Measurements from ENCODE around the gene PILRB.
A peak's percentile ranks its signal among the peaks of the same experiment; 100 is the strongest.
"Not testable (repeated sequence)": the region's sequence is repeated elsewhere in the genome, so short reads cannot be mapped to it uniquely, and the experiment has no call there.

Gene PILRB

DNA sequence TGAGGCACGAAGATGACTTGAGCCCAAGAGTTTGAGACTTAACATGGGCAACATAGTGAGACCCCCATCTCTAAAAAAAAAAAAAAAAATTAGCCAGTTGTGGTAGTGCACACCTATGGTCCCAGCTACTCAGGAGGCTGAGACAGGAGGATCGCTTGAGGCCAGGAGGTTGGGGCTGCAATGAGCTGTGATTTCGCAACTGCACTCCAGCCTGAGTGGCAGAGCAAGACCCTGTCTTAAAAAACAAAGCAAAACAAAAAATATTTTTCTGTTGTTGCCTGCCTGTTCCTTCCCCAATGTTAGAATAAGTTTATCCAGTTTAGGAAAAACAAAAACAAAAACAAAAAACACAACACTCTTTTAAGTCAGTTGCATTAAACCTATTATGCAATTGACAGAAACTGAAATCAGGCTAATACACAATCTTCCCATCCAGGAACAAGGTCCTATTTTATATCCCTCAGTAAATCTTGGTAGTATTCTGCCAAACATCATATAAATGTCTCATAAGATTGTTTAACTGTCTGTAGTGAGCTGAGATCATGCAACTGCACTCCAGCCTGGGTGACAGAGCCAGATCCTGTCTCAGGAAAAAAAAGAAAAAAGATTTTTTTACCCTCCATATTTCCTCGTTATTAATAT, 20.3 kb downstream of the PILRB start:
- no peak for DNase-seq

DNA sequence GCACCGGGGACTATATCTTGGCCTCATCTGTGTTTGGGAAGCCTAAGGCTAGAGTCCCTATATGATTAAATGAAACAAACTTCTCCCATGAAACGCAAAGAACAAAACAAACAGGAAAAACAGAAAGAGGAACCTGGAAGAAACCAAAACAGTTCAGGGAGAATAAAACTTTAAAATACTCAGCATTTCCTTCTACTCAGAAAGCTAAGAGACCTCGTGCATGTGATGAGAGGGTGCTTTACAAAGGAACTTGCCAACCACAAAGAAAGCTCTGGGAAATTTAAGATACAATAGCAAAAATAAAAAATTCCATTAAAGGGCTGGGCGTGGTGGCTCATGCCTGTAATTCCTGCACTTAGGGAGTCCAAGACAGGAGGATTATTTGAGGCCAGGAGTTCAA, 22.3 kb downstream of the PILRB start:
- no peak for DNase-seq

GRCh38 chr7:100381531-100382233, 23.8 kb downstream of the PILRB start:
- not testable (repeated sequence) for DNase-seq

DNA sequence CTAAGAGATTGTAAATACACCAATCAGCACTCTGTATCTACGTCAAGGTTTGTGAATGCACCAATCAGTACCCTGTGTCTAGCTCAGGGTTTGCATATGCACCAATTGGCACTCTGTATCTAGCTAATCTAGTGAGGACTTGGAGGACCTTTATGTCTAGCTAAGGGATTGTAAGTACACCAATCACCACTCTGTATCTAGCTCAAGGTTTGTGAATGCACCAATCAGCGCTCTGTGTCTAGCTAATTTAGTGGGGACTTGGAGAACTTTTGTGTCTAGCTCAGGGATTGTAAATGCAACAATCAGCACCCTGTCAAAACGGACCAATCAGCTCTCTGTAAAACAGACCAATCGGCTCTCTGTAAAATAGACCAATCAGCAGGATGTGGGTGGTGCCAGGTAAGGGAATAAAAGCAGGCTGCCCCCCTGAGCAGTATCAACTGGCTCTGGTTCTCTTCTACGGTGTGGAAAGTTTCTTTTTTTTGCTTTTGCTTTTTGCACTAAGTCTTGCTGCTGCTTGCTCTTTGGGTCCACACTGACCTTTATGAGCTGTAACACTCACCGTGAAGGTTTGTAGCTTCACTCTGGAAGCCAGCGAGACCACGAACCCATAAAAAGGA, 24.4 kb downstream of the PILRB start:
- not testable (repeated sequence) for DNase-seq

DNA sequence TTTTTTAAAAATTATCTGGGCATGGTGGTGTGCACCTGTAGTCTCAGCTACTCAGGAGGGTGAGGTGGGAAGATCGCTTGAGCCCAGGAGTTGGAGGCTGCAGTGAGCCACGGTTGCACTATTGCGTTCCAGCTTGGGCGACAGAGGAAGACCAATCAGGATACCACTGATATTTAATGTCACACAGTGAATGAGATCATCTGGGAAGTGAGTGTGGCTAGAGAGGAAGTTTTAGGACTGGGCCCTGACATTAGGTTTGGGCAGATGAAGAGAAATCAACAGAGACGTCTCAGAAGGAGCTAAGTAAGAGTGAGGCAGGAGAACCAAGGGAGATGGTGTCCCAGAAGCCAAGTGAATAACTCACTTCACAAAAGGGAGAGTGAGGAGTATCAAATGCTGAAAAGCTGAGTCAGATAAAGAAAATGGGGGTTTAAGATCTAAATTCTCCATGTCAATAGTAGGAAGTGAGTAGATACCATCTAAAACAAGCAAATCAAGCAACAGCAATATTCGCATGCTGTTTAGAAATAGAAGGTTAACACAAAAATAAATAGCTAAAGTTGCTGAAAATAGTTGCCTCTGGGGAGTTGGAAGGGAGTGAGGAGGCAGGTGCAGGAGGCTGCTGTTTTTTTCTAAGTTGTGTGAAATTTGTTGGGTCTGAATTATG, 26.8 kb downstream of the PILRB start:
- DNase-seq = no peak

DNA sequence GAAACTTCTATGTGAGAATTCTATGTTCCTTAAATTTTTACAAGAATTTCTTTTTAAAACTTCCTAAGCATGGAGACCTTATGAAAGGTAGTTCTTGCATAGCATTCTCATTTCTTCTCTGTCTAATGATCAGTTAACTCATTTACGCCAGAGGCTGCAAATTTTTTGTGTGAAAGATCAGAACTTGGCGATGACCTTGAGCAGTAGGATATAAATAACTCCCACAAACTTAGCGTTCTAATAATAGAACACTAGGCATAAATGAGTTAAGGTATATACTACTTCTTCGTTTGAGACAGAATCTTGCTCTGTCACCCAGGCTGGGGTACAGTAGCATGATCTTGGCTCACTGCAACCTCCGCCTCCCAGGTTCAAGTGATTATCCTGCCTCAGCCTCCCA, 29.0 kb downstream of the PILRB start:
- no peak for DNase-seq

GRCh38 chr7:100387695-100388094, 29.8 kb downstream of the PILRB start:
- no peak for DNase-seq

- no peak for DNase-seq
Measured at GRCh38 chr7:100389437-100390088, 31.6 kb downstream of the PILRB start.

GRCh38 chr7:100390286-100391009, 32.5 kb downstream of the PILRB start:
- no peak for DNase-seq

DNA sequence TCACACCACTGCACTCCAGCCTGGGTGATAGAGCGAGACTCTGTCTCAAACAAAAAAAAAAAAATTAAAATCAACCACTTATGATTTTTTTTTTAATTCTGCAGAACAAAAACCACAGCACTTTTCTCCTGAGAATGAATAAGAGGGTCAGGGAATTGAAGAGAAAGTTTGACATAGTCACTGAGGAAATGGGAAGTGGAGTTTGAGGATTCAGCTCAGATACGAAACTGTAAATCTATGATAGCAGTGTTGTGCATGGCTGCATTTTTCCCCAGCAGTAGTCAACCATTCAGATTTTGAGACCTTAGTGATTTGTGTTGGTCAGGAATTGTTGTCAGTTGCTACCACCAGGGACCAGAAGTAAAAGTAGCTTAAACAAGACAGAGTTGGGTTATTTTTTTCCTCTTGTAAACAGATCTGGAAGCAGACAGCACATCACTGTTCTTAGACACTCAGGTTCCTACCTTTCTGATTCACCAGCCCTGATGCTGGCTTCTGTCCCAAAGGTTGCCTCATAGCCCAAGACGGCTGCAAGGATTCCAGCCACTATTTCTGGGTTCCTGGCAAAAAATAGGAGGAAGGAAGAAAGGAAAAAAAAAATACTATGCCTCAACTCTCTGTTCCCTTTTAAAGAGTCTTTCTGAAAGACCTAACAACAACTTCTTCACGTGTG, 35.5 kb downstream of the PILRB start:
- DNase-seq = no peak

- DNase-seq = no peak
Measured at GRCh38 chr7:100394077-100394476, 36.2 kb downstream of the PILRB start.

- DNase-seq = no peak
Measured at GRCh38 chr7:100396421-100396982, 38.6 kb downstream of the PILRB start.

- DNase-seq = no peak
Measured at GRCh38 chr7:100397315-100398081, 39.6 kb downstream of the PILRB start.

DNA sequence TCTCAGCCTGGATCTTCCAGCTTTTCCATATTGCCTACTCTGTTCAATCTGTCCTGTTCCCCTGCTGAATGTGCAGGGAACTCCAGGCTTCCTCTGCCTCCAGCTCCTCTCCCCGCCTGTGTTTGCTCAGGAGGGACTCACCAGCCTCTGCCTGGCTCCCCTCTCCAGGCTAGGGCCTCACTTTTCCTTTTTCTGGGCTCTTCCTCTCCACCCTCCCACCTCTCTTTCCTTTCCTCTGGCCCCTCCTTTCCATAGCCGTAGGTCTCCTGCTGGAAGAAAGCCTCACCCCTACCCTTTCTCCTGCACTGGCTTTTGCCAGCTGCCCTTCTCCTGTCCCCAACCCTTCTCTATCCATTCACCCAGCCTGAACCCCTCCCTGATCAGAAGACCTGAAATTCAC, 40.3 kb downstream of the PILRB start:
- DNase-seq = no peak

DNA sequence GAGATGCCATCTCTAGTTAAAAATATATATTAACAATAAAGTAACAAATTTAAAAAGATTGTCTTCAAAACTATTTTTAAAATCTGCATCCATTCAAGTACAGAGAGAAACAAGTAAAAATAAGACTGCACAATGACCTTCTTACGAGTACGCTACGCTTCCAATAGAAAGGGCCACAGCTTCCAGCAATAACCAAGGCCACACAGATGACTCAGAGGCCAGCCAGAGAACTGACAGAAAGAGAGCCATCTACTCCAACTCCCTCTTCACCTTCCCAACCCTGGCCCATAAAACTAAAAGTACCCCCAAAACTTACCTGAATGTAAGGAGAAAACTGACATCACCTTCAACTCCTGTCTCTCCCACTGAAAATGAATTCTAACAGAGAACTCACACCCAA, 42.1 kb downstream of the PILRB start:
- no peak for DNase-seq

GRCh38 chr7:100400656-100401055, 42.7 kb downstream of the PILRB start:
- DNase-seq = no peak

DNA sequence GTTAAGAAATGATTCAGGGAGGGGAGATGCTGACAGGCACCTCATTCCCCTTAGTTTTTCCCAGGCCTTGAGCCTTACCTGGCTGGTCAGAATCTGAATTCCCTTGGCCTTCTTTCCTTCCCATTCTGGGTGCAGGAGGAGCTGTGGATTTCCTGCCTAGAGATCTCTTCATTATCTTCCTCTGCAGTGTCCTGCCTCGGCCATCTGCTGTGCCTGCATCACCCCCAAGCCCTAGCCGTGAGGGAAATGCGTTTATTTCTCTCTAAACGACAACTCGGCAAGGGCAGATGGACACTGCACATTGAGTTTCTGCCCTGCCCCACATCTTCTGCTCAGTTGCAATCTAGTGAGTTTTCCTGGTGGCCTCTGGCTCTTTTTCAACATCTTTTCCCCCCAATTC, 43.9 kb downstream of the PILRB start:
- DNase-seq = no peak

DNA sequence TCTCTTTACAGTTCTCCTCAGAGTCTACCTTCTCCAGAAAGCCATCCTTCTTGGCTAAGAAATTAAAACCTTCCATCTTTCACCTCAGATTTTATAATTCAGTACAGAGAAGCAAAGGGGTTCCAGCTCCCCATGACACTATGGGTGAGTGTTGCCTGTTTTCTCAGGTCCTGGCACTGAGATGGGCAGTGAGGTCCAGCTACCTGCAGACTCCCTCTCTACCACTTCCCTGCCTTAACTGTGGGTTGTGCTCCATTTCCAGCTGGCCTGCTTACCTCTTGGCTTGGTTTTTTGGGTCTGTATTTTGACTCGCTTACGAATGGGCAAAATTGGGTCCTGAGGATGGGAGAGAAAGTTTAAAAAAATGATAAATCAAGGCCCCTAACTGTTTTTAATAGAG, 44.3 kb downstream of the PILRB start:
- no peak for DNase-seq

- no peak for DNase-seq
Measured at GRCh38 chr7:100406767-100407166, 48.9 kb downstream of the PILRB start.

- peak; percentile 53 for DNase-seq
Measured at GRCh38 chr7:100407285-100408180, 49.6 kb downstream of the PILRB start.
